GM13977 (cell line): ENCODE measurements around the gene PKP1.
"Not testable (repeated sequence)": the region's sequence is repeated elsewhere in the genome, so short reads cannot be mapped to it uniquely, and the experiment has no call there.

Source experiments
- DNase-seq: peaks from one replicate; pipeline ENCODE4 v3.0.0; 2012; ENCODE audit warnings: low spot score
- in situ Hi-C: fragments of 300-500 bp; cut with MboI; formaldehyde crosslinking; loops from one replicate; pipeline ENCODE4 v1.12.0; 2022; ENCODE audit warnings: low sequenced_read_pairs, low pct_unique_long_range_greater_than_20kb, mixed read lengths, inconsistent platforms; ENCODE audit not compliant: unreplicated experiment
- TF ChIP-seq, protein P1 (sequence below): IDR thresholded peaks from 2 replicates; pipeline ENCODE4 v1.5.1; 2012; ENCODE audit warnings: mild to moderate bottlenecking, control low read depth; ENCODE audit not compliant: insufficient read depth; ENCODE audit errors: extremely low read depth, missing control alignments

Gene PKP1, protein sequence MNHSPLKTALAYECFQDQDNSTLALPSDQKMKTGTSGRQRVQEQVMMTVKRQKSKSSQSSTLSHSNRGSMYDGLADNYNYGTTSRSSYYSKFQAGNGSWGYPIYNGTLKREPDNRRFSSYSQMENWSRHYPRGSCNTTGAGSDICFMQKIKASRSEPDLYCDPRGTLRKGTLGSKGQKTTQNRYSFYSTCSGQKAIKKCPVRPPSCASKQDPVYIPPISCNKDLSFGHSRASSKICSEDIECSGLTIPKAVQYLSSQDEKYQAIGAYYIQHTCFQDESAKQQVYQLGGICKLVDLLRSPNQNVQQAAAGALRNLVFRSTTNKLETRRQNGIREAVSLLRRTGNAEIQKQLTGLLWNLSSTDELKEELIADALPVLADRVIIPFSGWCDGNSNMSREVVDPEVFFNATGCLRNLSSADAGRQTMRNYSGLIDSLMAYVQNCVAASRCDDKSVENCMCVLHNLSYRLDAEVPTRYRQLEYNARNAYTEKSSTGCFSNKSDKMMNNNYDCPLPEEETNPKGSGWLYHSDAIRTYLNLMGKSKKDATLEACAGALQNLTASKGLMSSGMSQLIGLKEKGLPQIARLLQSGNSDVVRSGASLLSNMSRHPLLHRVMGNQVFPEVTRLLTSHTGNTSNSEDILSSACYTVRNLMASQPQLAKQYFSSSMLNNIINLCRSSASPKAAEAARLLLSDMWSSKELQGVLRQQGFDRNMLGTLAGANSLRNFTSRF

DNA sequence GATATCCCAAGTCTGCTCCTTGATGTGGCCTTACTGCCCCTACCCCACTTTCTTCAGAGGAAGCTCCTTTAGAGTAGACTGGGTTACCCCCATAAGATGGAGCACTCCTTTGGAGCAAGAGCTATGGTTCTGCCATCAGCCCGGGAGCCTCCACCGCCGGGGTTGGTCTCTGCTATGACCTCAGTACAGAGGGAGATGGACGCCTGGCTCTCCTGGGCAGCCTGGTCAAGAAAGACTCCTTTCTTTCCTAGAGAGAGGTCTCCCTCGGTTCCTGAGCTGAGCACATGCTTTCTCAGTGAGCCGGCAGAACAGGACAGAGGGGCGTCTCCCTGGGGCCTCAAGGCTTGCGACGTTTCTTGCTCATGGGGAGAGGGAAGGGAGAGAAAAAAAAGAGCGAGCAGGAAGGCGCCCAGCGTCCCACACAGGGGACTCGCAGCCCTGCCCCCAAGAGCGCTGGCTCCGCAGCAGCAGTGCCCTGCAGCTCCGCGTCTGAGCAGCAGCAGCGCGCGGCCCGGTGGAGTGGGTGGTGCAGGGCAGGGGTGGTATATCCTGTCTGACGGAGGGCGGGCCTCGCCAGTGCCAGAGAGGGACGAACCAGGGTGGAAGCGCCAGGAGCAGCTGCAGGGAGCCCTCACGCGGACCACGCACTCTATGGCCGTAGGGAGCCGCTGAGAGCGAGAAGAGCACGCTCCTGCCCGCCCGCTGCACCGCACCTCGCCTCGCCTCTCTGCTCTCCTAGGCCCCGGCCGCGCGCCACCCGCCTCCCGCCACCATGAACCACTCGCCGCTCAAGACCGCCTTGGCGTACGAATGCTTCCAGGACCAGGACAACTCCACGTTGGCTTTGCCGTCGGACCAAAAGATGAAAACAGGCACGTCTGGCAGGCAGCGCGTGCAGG is at the start of gene PKP1:
PKP1 (plus strand) TSS at position 576 of the 899 bp plus-strand sequence; CDS start at position 773, 197 bp downstream.
- no peak for DNase-seq
- TF ChIP-seq, protein P1, sequence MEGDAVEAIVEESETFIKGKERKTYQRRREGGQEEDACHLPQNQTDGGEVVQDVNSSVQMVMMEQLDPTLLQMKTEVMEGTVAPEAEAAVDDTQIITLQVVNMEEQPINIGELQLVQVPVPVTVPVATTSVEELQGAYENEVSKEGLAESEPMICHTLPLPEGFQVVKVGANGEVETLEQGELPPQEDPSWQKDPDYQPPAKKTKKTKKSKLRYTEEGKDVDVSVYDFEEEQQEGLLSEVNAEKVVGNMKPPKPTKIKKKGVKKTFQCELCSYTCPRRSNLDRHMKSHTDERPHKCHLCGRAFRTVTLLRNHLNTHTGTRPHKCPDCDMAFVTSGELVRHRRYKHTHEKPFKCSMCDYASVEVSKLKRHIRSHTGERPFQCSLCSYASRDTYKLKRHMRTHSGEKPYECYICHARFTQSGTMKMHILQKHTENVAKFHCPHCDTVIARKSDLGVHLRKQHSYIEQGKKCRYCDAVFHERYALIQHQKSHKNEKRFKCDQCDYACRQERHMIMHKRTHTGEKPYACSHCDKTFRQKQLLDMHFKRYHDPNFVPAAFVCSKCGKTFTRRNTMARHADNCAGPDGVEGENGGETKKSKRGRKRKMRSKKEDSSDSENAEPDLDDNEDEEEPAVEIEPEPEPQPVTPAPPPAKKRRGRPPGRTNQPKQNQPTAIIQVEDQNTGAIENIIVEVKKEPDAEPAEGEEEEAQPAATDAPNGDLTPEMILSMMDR: no peak
- in situ Hi-C loops: no loop called here

DNA sequence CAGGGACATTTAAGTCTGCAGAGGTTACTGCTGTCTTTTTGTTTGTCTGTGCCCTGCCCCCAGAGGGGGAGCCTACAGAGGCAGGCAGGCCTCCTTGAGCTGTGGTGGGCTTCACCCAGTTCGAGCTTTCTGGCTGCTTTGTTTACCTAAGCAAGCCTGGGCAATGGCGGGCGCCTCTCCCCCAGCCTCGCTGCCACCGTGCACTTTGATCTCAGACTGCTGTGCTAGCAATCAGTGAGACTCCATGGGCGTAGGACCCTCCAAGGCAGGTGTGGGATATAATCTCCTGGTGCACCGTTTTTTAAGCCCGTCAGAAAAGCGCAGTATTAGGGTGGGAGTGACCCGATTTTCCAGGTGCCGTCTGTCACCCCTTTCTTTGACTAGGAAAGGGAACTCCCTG is 43.7 kb upstream of the PKP1 start:
- in situ Hi-C loops, DNase-seq: not testable (repeated sequence)

DNA sequence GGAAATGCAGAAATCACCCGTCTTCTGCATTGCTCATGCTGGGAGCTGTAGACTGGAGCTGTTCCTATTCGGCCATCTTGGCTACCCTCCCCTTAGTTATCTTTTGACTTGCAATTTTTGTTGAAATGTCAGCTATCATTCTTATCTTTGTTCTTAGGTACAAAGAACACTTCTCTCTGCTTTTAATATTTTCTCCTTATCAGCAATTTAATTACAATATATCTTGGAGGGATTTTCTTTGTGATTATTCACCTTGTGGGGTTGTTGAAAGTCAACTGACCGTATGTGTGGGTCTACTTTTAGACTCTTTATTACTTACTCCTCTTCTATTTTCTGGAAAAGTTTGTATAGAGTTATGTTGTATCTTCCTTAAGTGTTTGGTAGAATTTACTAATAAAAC is 43.1 kb upstream of the PKP1 start:
- TF ChIP-seq, protein P1: no peak
- in situ Hi-C loops: no loop called here
- no peak for DNase-seq

DNA sequence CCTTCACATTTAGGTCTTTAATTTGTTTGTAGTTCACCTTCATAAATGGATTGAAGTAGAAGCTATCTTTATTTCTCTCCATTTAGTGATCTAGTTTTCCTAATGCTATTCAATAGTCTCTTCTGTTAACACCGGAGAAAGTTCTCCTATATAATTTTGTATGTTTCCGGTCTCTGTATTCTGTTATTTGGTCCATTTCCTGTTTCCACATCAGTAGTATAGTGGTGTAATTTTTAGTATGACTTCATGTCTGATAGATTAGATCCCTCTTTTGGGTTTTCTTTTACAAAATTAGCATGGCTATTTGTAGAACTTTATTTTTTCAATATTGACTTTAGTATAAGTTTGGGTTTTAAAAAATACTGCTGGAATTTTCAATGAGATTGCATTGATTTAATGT is 41.6 kb upstream of the PKP1 start:
- no peak for DNase-seq
- in situ Hi-C loops: no loop called here
- TF ChIP-seq, protein P1: no peak

DNA sequence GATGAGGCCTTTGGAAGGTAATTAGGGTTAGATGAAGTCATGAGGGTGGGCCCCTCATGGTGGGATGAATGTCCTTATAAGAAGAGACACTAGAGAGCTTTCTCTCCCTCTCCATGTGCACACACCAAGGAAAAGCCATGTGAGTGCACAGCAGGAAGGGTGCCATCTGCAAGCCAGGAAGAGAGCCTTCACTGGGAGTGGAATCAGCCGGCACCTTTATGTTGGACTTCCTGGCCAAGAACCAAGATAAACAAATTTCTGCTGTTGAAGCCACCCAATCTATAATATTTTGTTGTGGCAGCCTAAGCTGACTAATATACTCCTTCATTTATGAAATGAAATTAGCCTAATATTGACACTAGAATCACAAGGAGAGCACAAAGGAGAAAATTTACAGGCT is 38.2 kb upstream of the PKP1 start:
- in situ Hi-C loops: no loop called here

DNA sequence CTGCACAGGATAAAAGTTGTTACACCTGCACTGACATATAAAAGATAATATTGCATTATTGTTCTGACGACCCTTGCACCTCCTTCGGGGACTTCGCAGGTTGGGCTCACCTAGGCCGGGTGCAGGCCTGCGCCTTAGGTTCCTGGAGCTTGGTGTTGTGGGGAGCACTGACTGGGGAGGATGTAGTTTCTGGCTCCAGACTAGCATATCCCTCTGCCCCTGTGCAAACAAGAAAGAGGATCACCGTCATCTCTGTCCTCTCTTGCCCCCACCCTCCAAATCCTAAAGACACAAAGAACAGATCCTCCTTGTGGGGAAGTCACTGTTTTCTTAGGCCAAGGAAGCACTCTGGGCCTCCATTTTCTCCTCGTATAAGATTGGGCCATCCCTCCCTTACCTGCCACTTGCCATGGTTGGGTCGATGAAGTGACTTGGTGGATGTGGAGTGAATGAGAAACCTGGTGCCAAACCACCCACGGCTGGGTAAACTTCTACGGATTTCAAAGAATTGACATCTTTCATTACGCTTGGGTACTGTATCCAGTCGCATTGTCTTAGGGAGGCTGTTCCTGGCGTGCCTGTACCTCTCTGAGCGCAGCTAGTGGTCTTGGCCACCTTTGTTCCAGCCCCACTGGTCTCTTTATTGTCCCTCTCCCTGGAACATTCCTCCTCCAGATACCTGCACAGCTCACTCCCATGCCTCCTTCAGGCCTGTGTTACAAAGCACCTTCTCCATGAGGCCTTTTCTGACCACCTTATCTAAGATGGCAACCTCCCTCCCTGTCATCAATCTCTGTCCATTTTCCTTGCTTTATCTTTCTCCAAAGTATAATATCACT is 34.4 kb upstream of the PKP1 start:
- TF ChIP-seq, protein P1: no peak
- in situ Hi-C loops: no loop called here
- DNase-seq: no peak

More for the DNA sequence above, 38.2 kb upstream of the PKP1 start:
- no peak for DNase-seq
- TF ChIP-seq, protein P1: no peak
